ENCODE results near the gene C1QTNF8. TPM values are rescaled to one million over a fixed set of nuclear protein-coding genes. Genes with fewer than 3 reads are reported as not detected.

The C1QTNF8 gene
- not detected in 2 replicates for total RNA-seq

- DNase-seq (ENCODE audit: extremely low read depth, low read depth, low spot score): no peak
These were observed at the start of gene C1QTNF8 for GRCh38 chr16:1096169-1097082. C1QTNF8 (minus strand) TSS chr16:1096244; CDS start chr16:1094922, 1,322 bp downstream.

- no peak for DNase-seq (ENCODE audit: extremely low read depth, low read depth, low spot score)
These were observed 49.5 kb upstream of the C1QTNF8 start for GRCh38 chr16:1145383-1146100.

- DNase-seq (ENCODE audit: extremely low read depth, low read depth, low spot score): no peak
These were observed 48.7 kb upstream of the C1QTNF8 start for GRCh38 chr16:1144476-1145382.

- no peak for DNase-seq (ENCODE audit: extremely low read depth, low read depth, low spot score)
These were observed 47.9 kb upstream of the C1QTNF8 start for GRCh38 chr16:1143761-1144450.

GRCh38 chr16:1142911-1143310, 46.9 kb upstream of the C1QTNF8 start:
- no peak for DNase-seq (ENCODE audit: extremely low read depth, low read depth, low spot score)

GRCh38 chr16:1141716-1142115, 45.7 kb upstream of the C1QTNF8 start:
- DNase-seq (ENCODE audit: extremely low read depth, low read depth, low spot score): no peak

GRCh38 chr16:1141191-1141590, 45.1 kb upstream of the C1QTNF8 start:
- DNase-seq (ENCODE audit: extremely low read depth, low read depth, low spot score): no peak

- DNase-seq (ENCODE audit: extremely low read depth, low read depth, low spot score): no peak
These were observed 44.6 kb upstream of the C1QTNF8 start for GRCh38 chr16:1140582-1141162.

- DNase-seq (ENCODE audit: extremely low read depth, low read depth, low spot score): no peak
These were observed 41.6 kb upstream of the C1QTNF8 start for GRCh38 chr16:1137604-1138003.

- DNase-seq (ENCODE audit: extremely low read depth, low read depth, low spot score): no peak
These were observed 39.4 kb upstream of the C1QTNF8 start for GRCh38 chr16:1135459-1135825.

GRCh38 chr16:1134776-1135458, 38.9 kb upstream of the C1QTNF8 start:
- no peak for DNase-seq (ENCODE audit: extremely low read depth, low read depth, low spot score)

- DNase-seq (ENCODE audit: extremely low read depth, low read depth, low spot score): no peak
These were observed 37.9 kb upstream of the C1QTNF8 start for GRCh38 chr16:1133810-1134520.

GRCh38 chr16:1133271-1133670, 37.2 kb upstream of the C1QTNF8 start:
- DNase-seq (ENCODE audit: extremely low read depth, low read depth, low spot score): no peak

GRCh38 chr16:1132431-1132830, 36.4 kb upstream of the C1QTNF8 start:
- DNase-seq (ENCODE audit: extremely low read depth, low read depth, low spot score): no peak

- DNase-seq (ENCODE audit: extremely low read depth, low read depth, low spot score): no peak
These were observed 35.4 kb upstream of the C1QTNF8 start for GRCh38 chr16:1131378-1131994.

GRCh38 chr16:1130382-1130781, 34.3 kb upstream of the C1QTNF8 start:
- DNase-seq (ENCODE audit: extremely low read depth, low read depth, low spot score): no peak

- no peak for DNase-seq (ENCODE audit: extremely low read depth, low read depth, low spot score)
These were observed 33.3 kb upstream of the C1QTNF8 start for GRCh38 chr16:1129106-1129960.

All from glomerular endothelial cell (primary cell).